ENCODE measurements around the gene SORCS3. TPM values are rescaled to one million over a fixed set of nuclear protein-coding genes. Genes with fewer than 3 reads are reported as not detected.

Gene SORCS3
- total RNA-seq, 1 experiment from 2014 or later, result not detected

DNA sequence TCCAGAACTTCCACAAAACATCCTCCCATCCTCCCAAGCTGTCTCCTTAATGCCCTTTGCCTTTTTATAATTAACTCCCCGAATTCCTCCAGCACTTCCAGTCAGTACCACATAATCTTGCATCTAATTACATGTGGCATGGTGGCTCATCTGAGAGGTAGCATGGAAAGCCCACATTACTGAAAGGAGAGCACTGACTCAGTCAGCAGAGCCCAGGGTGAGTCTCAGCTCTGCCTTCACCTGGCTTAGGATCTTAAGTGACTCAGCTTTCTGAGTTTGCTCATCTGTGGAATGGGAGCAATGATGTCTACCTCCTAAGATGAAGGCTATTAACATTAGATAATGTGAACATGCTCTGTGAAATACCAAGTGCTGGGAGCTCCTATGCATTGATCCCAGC, 433.9 kb downstream of the SORCS3 start:
- Histone ChIP-seq H3K9me3 (ENCODE audit: control insufficient read depth, insufficient read depth, low read depth, low read length) (no peaks in the 10 kb centered on the region), H3K27me3 (ENCODE audit: control insufficient read depth, insufficient read depth, low read length) (peaks cover 2% of the 10 kb centered on the region; the same call in 1 of the 2 replicates), H3K4me1 (ENCODE audit: control insufficient read depth, insufficient read depth, low read length) (no peaks in the 10 kb centered on the region), H3K27ac (ENCODE audit: low read length) (no peak overlapping the region), H3K4me3 (ENCODE audit: low read depth in 2 of 2, low read length in 2 of 2) (no peak overlapping the region), H3K36me3 (ENCODE audit: control insufficient read depth, insufficient read depth, low read length) (no peaks in the 10 kb centered on the region)
- in situ Hi-C loops (cut with HindIII; ENCODE audit: low pct_unique_long_range_greater_than_20kb, low sequenced_read_pairs), result no loop called here
- DNase-seq (ENCODE audit: low read depth, low spot score) (no peak), ATAC-seq (no peak)
- TF ChIP-seq TCF7L2 (IDR thresholded peaks at IDR 0.05; ENCODE audit: low read depth, low read length), result no peak
- TF ChIP-seq, protein P1, sequence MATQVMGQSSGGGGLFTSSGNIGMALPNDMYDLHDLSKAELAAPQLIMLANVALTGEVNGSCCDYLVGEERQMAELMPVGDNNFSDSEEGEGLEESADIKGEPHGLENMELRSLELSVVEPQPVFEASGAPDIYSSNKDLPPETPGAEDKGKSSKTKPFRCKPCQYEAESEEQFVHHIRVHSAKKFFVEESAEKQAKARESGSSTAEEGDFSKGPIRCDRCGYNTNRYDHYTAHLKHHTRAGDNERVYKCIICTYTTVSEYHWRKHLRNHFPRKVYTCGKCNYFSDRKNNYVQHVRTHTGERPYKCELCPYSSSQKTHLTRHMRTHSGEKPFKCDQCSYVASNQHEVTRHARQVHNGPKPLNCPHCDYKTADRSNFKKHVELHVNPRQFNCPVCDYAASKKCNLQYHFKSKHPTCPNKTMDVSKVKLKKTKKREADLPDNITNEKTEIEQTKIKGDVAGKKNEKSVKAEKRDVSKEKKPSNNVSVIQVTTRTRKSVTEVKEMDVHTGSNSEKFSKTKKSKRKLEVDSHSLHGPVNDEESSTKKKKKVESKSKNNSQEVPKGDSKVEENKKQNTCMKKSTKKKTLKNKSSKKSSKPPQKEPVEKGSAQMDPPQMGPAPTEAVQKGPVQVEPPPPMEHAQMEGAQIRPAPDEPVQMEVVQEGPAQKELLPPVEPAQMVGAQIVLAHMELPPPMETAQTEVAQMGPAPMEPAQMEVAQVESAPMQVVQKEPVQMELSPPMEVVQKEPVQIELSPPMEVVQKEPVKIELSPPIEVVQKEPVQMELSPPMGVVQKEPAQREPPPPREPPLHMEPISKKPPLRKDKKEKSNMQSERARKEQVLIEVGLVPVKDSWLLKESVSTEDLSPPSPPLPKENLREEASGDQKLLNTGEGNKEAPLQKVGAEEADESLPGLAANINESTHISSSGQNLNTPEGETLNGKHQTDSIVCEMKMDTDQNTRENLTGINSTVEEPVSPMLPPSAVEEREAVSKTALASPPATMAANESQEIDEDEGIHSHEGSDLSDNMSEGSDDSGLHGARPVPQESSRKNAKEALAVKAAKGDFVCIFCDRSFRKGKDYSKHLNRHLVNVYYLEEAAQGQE (IDR thresholded peaks at IDR 0.05; ENCODE audit: insufficient read depth in 1 of 2, low read depth in 2 of 2, low read length in 1 of 2), result no peak
- no peak for TF ChIP-seq POLR2AphosphoS5 (IDR thresholded peaks at IDR 0.05; ENCODE audit: low read depth, low read length)
- TF ChIP-seq, protein P2, sequence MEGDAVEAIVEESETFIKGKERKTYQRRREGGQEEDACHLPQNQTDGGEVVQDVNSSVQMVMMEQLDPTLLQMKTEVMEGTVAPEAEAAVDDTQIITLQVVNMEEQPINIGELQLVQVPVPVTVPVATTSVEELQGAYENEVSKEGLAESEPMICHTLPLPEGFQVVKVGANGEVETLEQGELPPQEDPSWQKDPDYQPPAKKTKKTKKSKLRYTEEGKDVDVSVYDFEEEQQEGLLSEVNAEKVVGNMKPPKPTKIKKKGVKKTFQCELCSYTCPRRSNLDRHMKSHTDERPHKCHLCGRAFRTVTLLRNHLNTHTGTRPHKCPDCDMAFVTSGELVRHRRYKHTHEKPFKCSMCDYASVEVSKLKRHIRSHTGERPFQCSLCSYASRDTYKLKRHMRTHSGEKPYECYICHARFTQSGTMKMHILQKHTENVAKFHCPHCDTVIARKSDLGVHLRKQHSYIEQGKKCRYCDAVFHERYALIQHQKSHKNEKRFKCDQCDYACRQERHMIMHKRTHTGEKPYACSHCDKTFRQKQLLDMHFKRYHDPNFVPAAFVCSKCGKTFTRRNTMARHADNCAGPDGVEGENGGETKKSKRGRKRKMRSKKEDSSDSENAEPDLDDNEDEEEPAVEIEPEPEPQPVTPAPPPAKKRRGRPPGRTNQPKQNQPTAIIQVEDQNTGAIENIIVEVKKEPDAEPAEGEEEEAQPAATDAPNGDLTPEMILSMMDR (IDR thresholded peaks at IDR 0.05), result no peak
- TF ChIP-seq SIN3A (IDR thresholded peaks at IDR 0.05; ENCODE audit: borderline replicate concordance, insufficient read depth, low read depth, low read length), result no peak
- intact Hi-C loops (cut with micrococcal nuclease; ENCODE audit: unreplicated experiment), result no loop called here
- no TSS peak for BruUV-seq (replicated peaks)
- ChIA-PET CTCF (no interaction called here), POLR2A (no interaction called here)

DNA sequence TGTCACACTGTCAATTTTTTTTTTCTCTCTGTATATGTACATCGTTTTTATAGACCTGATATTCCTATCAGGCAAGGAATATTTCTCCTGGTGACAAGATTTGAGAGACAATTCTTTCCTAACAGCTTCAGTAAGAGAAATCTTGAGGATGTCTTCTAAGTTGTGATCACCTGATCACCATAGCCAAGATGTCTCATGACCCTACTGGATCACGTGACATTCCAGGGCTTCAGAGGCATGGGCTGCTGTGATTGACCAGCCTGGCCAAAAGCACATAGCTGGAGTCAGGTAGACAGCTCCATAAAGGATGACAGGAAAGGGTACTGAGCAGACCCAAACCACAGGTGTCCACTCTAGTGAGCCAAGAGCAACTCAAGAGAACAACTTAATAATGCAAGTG, 444.9 kb downstream of the SORCS3 start:
- in situ Hi-C loops (cut with HindIII; ENCODE audit: low pct_unique_long_range_greater_than_20kb, low sequenced_read_pairs) (no loop called here), intact Hi-C loops (cut with micrococcal nuclease; ENCODE audit: unreplicated experiment) (no loop called here)
- TF ChIP-seq TCF7L2 (IDR thresholded peaks at IDR 0.05; ENCODE audit: low read depth, low read length), result no peak
- TF ChIP-seq SIN3A (IDR thresholded peaks at IDR 0.05; ENCODE audit: borderline replicate concordance, insufficient read depth, low read depth, low read length), result no peak
- TF ChIP-seq, protein P1 (IDR thresholded peaks at IDR 0.05; ENCODE audit: insufficient read depth in 1 of 2, low read depth in 2 of 2, low read length in 1 of 2), result no peak
- TF ChIP-seq, protein P2 (IDR thresholded peaks at IDR 0.05), result no peak
- TF ChIP-seq POLR2AphosphoS5 (IDR thresholded peaks at IDR 0.05; ENCODE audit: low read depth, low read length), result no peak
- POLR2A ChIA-PET, result no interaction called here
- H3K4me3 ChIP-seq (ENCODE audit: low read depth in 2 of 2, low read length in 2 of 2), result no peak overlapping the region
- no peak for ATAC-seq
- no TSS peak for BruUV-seq (replicated peaks)
- no peak for DNase-seq (ENCODE audit: low read depth, low spot score)
- H3K27me3 ChIP-seq (ENCODE audit: control insufficient read depth, insufficient read depth, low read length), result no peaks in the 10 kb centered on the region
- H3K27ac ChIP-seq (ENCODE audit: low read length), result no peak overlapping the region
- no peaks in the 10 kb centered on the region for H3K9me3 ChIP-seq (ENCODE audit: control insufficient read depth, insufficient read depth, low read depth, low read length)
- CTCF ChIA-PET, result no interaction called here
- H3K36me3 ChIP-seq (ENCODE audit: control insufficient read depth, insufficient read depth, low read length), result no peaks in the 10 kb centered on the region
- no peaks in the 10 kb centered on the region for H3K4me1 ChIP-seq (ENCODE audit: control insufficient read depth, insufficient read depth, low read length)
